GM18507 (cell line): ENCODE data around the gene VAMP4.
A peak's percentile ranks its signal among the peaks of the same experiment; 100 is the strongest.

Experiments
- DNase-seq: peaks from one replicate; pipeline ENCODE4 v3.0.0; 2011; ENCODE audit warnings: low read depth; ENCODE audit not compliant: insufficient read length; ENCODE audit errors: extremely low spot score
- FAIRE-seq: peaks from 2 replicates; lab custom pipeline; 2011; peaks lifted over from hg19 to GRCh38; lab: Jason Lieb, UNC

The VAMP4 gene

GRCh38 chr1:171741872-171742576 lies at the start of gene VAMP4:
Gene VAMP4 (minus strand): TSS chr1:171742065. CDS start chr1:171738414, 3,651 bp downstream.
- FAIRE-seq: peak; percentile 82

GRCh38 chr1:171790318-171790717 lies 48.5 kb upstream of the VAMP4 start:
- DNase-seq: no peak
- FAIRE-seq: no peak

More at GRCh38 chr1:171741872-171742576, at the start of gene VAMP4:
- DNase-seq: peak; percentile 73

- DNase-seq: no peak
- no peak for FAIRE-seq
These were observed 46.8 kb upstream of the VAMP4 start for GRCh38 chr1:171788696-171789095.

- FAIRE-seq: no peak
- no peak for DNase-seq
These were observed 46.0 kb upstream of the VAMP4 start for GRCh38 chr1:171787686-171788480.

- FAIRE-seq (no peak), DNase-seq (no peak)
These were observed 44.7 kb upstream of the VAMP4 start for GRCh38 chr1:171786534-171786933.

- FAIRE-seq: no peak
- no peak for DNase-seq
These were observed 43.9 kb upstream of the VAMP4 start for GRCh38 chr1:171785766-171786165.

GRCh38 chr1:171784784-171785183 lies 42.9 kb upstream of the VAMP4 start:
- FAIRE-seq: peak; percentile 64

GRCh38 chr1:171783816-171784530 lies 42.1 kb upstream of the VAMP4 start:
- no peak for FAIRE-seq
- no peak for DNase-seq

More at GRCh38 chr1:171784784-171785183, 42.9 kb upstream of the VAMP4 start:
- peak; percentile 17 for DNase-seq

GRCh38 chr1:171781176-171781875 lies 39.5 kb upstream of the VAMP4 start, which contains the start of gene METTL13:
Gene METTL13 (plus strand): TSS chr1:171781660. CDS start chr1:171781968, 308 bp downstream.
- DNase-seq: peak; percentile 94
- FAIRE-seq: peak; percentile 98

GRCh38 chr1:171780583-171781175 lies 38.8 kb upstream of the VAMP4 start:
- no peak for DNase-seq
- FAIRE-seq: no peak

- FAIRE-seq (no peak), DNase-seq (no peak)
These were observed 30.4 kb upstream of the VAMP4 start for GRCh38 chr1:171772312-171772711.

GRCh38 chr1:171769754-171770153 lies 27.9 kb upstream of the VAMP4 start:
- DNase-seq: no peak
- FAIRE-seq: no peak

GRCh38 chr1:171769171-171769570 lies 27.3 kb upstream of the VAMP4 start:
- DNase-seq (no peak), FAIRE-seq (no peak)

GRCh38 chr1:171763764-171764163 lies 21.9 kb upstream of the VAMP4 start:
- FAIRE-seq: no peak

GRCh38 chr1:171762143-171762563 lies 20.3 kb upstream of the VAMP4 start:
- FAIRE-seq (no peak), DNase-seq (no peak)

More at GRCh38 chr1:171763764-171764163, 21.9 kb upstream of the VAMP4 start:
- no peak for DNase-seq

GRCh38 chr1:171758011-171758410 lies 16.1 kb upstream of the VAMP4 start:
- FAIRE-seq (no peak), DNase-seq (no peak)

GRCh38 chr1:171756856-171757255 lies 15.0 kb upstream of the VAMP4 start:
- no peak for FAIRE-seq
- no peak for DNase-seq

- no peak for DNase-seq
- FAIRE-seq: no peak
These were observed 13.1 kb upstream of the VAMP4 start for GRCh38 chr1:171754971-171755370.

- DNase-seq: no peak
- no peak for FAIRE-seq
These were observed 12.5 kb upstream of the VAMP4 start for GRCh38 chr1:171754353-171754705.
